ENCODE data around the gene ITCH.

DNA sequence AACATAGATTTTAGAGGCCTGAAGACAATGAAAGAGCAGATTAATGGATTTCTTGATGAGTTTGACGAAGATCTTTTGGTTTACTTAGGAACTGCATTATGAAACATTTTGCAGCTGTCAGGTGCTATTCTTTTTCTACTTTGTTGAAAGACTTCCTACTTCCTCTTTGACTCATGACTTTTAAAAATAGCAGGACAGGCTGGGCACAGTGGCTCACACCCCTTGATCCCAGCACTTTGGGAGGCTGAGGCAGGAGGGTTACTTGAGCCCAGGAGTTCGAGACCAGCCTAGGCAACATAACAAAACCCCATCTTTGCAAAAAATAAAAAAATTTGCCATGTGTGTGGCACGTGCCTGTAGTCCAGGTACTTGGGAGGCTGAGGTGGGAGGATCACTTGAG is 52.0 kb downstream of the ITCH start:
- TF ChIP-seq, protein P1, sequence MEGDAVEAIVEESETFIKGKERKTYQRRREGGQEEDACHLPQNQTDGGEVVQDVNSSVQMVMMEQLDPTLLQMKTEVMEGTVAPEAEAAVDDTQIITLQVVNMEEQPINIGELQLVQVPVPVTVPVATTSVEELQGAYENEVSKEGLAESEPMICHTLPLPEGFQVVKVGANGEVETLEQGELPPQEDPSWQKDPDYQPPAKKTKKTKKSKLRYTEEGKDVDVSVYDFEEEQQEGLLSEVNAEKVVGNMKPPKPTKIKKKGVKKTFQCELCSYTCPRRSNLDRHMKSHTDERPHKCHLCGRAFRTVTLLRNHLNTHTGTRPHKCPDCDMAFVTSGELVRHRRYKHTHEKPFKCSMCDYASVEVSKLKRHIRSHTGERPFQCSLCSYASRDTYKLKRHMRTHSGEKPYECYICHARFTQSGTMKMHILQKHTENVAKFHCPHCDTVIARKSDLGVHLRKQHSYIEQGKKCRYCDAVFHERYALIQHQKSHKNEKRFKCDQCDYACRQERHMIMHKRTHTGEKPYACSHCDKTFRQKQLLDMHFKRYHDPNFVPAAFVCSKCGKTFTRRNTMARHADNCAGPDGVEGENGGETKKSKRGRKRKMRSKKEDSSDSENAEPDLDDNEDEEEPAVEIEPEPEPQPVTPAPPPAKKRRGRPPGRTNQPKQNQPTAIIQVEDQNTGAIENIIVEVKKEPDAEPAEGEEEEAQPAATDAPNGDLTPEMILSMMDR (IDR thresholded peaks at IDR 0.05), result no peak
- TF ChIP-seq POLR2AphosphoS5 (IDR thresholded peaks at IDR 0.05), result no peak

Measured in prostate gland (tissue), 2 donors.